Stimulated activated naive CD4-positive, alpha-beta T cell treated with Interleukin-2 at 50 U/mL for 16 hours (primary cell): ENCODE data around the gene TMEM238.
"Not testable (repeated sequence)": the region's sequence is repeated elsewhere in the genome, so short reads cannot be mapped to it uniquely, and the experiment has no call there.

ENCODE experiments used
- DNase-seq: peaks from one replicate; lab custom pipeline; 2025; lab: John Stamatoyannopoulos, UW

Gene TMEM238

GRCh38 chr19:55401390-55401789 is 17.3 kb upstream of the TMEM238 start:
- not testable (repeated sequence) for DNase-seq

- DNase-seq: no peak
These were observed 16.4 kb upstream of the TMEM238 start for GRCh38 chr19:55400281-55401087.

GRCh38 chr19:55398200-55398925 is 14.3 kb upstream of the TMEM238 start:
- DNase-seq: no peak

- no peak for DNase-seq
These were observed 9.0 kb upstream of the TMEM238 start for GRCh38 chr19:55392820-55393761.

GRCh38 chr19:55391702-55392615 is 7.9 kb upstream of the TMEM238 start:
- no peak for DNase-seq

- no peak for DNase-seq
These were observed 7.1 kb upstream of the TMEM238 start for GRCh38 chr19:55391191-55391670.

- no peak for DNase-seq
These were observed 6.4 kb upstream of the TMEM238 start for GRCh38 chr19:55390461-55390880.

GRCh38 chr19:55389386-55390317 is 5.6 kb upstream of the TMEM238 start:
- DNase-seq: no peak

- DNase-seq: no peak
These were observed 3.8 kb upstream of the TMEM238 start for GRCh38 chr19:55387736-55388497.

- DNase-seq: peak; percentile 47
These were observed 2.4 kb upstream of the TMEM238 start for GRCh38 chr19:55386493-55386971.

GRCh38 chr19:55385724-55386492 is 1.8 kb upstream of the TMEM238 start, which contains the start of gene RPL28:
Gene RPL28 (plus strand): TSS chr19:55385932. CDS start chr19:55386358, 426 bp downstream.
- DNase-seq: peak; percentile 97

- peak; percentile 94 for DNase-seq
These were observed 1.0 kb upstream of the TMEM238 start for GRCh38 chr19:55384920-55385723.

- DNase-seq: peak; percentile 42
These were observed 587 bp downstream of the TMEM238 start for GRCh38 chr19:55383279-55384130.

- DNase-seq: no peak
These were observed 1.5 kb downstream of the TMEM238 start for GRCh38 chr19:55382522-55383054.

- no peak for DNase-seq
These were observed 2.1 kb downstream of the TMEM238 start for GRCh38 chr19:55382013-55382412.

- DNase-seq: no peak
These were observed 4.9 kb downstream of the TMEM238 start for GRCh38 chr19:55379174-55379573.
